NCI-H446 (cell line): ENCODE measurements around the gene ITK.
"Not testable (repeated sequence)": the region's sequence is repeated elsewhere in the genome, so short reads cannot be mapped to it uniquely, and the experiment has no call there.

Experiments used
- DNase-seq, 2 experiments: peaks; one replicate each; lab custom pipeline; 2025; lab: John Stamatoyannopoulos, UW

ITK gene

GRCh38 chr5:157167214-157167621, 13.4 kb upstream of the ITK start:
- DNase-seq, result no peak

GRCh38 chr5:157168286-157168685, 12.4 kb upstream of the ITK start:
- no peak for DNase-seq

GRCh38 chr5:157172403-157172802, 8.2 kb upstream of the ITK start:
- DNase-seq, result no peak

- no peak for DNase-seq
Measured at GRCh38 chr5:157175071-157175612, 5.5 kb upstream of the ITK start.

- DNase-seq, result no peak
Measured at GRCh38 chr5:157177953-157178352, 2.7 kb upstream of the ITK start.

- no peak for DNase-seq
Measured at GRCh38 chr5:157178966-157179365, 1.7 kb upstream of the ITK start.

GRCh38 chr5:157182143-157182757, 1.6 kb downstream of the ITK start:
- DNase-seq, result no peak

GRCh38 chr5:157184117-157184670, 3.6 kb downstream of the ITK start:
- no peak for DNase-seq

- DNase-seq, result not testable (repeated sequence)
Measured at GRCh38 chr5:157185122-157185521, 4.5 kb downstream of the ITK start.

GRCh38 chr5:157186309-157187045, 5.8 kb downstream of the ITK start:
- no peak for DNase-seq

GRCh38 chr5:157187046-157187754, 6.6 kb downstream of the ITK start:
- no peak for DNase-seq

GRCh38 chr5:157188270-157188669, 7.6 kb downstream of the ITK start:
- DNase-seq, result no peak

- DNase-seq, result no peak
Measured at GRCh38 chr5:157189223-157189622, 8.6 kb downstream of the ITK start.

- no peak for DNase-seq
Measured at GRCh38 chr5:157193699-157194424, 13.2 kb downstream of the ITK start.

- DNase-seq, result no peak
Measured at GRCh38 chr5:157196045-157196444, 15.4 kb downstream of the ITK start.

GRCh38 chr5:157197086-157197485, 16.4 kb downstream of the ITK start:
- DNase-seq, result no peak

- DNase-seq, result no peak
Measured at GRCh38 chr5:157198277-157198986, 17.8 kb downstream of the ITK start.

- DNase-seq, result no peak
Measured at GRCh38 chr5:157201857-157202256, 21.2 kb downstream of the ITK start.

- DNase-seq, result no peak
Measured at GRCh38 chr5:157203417-157203816, 22.8 kb downstream of the ITK start.

GRCh38 chr5:157204765-157205164, 24.1 kb downstream of the ITK start:
- no peak for DNase-seq

GRCh38 chr5:157205708-157206107, 25.1 kb downstream of the ITK start:
- no peak for DNase-seq
